ENCODE measurements around the gene NR1D1. TPM values are rescaled to one million over a fixed set of nuclear protein-coding genes. Genes with fewer than 3 reads are reported as not detected.
A peak's percentile ranks its signal among the peaks of the same experiment; 100 is the strongest.

NR1D1 gene
- total RNA-seq, 2 experiments from 2014 or later = 6.0 to 6.5 TPM

- no peaks in the 10 kb centered on the region for H3K9me3 Mint-ChIP-seq
Observed at GRCh38 chr17:40100669-40101366, 429 bp upstream of the NR1D1 start.

GRCh38 chr17:40099619-40100418, 570 bp downstream of the NR1D1 start:
- TF ChIP-seq CTCF (IDR thresholded peaks at IDR 0.05) = no peak
- Mint-ChIP-seq H3K4me1 (ENCODE audit: low read depth) (peaks cover 75% of the 10 kb centered on the region), H3K9me3 (no peaks in the 10 kb centered on the region), H3K27me3 (no peaks in the 10 kb centered on the region), H3K36me3 (ENCODE audit: low read depth) (peaks cover 37% of the 10 kb centered on the region), H3K27ac (peak overlapping the region; percentile 90), H3K4me3 (peak overlapping the region; percentile 85)
- ChIA-PET CTCF (interaction anchor here (0.7 to 9.5 kb wide), 12 partner anchors 12 to 73 kb away, joined by 3 to 136 read pairs (median 6); partner anchors contain the start of gene MED24), POLR2A (interaction anchor here (0.6 to 8.2 kb wide), 10 partner anchors 9 to 48 kb away, joined by 3 to 93 read pairs (median 4); partner anchors contain the start of genes MED24 and THRA)
- DNase-seq (no peak), ATAC-seq (no peak)
- intact Hi-C loops (cut with micrococcal nuclease) = no loop called here

More at GRCh38 chr17:40100669-40101366, 429 bp upstream of the NR1D1 start:
- Mint-ChIP-seq H3K4me3 (peak overlapping the region; percentile 85), H3K36me3 (ENCODE audit: low read depth) (peaks cover 29% of the 10 kb centered on the region), H3K27ac (peak overlapping the region; percentile 90), H3K4me1 (ENCODE audit: low read depth) (peaks cover 75% of the 10 kb centered on the region), H3K27me3 (no peaks in the 10 kb centered on the region)
- ATAC-seq (peak; percentile 10), DNase-seq (peak; percentile 94)
- no peak for TF ChIP-seq CTCF (IDR thresholded peaks at IDR 0.05)
- ChIA-PET POLR2A (interaction anchor here (0.6 to 8.2 kb wide), 10 partner anchors 11 to 184 kb away, joined by 3 to 93 read pairs (median 3); partner anchors contain the start of gene MED24), CTCF (interaction anchor here (0.8 to 9.5 kb wide), 9 partner anchors 11 to 90 kb away, joined by 3 to 136 read pairs (median 4); partner anchors contain the start of gene MED24)
- intact Hi-C loops (cut with micrococcal nuclease) = no loop called here

GRCh38 chr17:40098846-40099618, 1.4 kb downstream of the NR1D1 start:
- H3K4me1 Mint-ChIP-seq (ENCODE audit: low read depth) = peaks cover 72% of the 10 kb centered on the region
- intact Hi-C loops (cut with micrococcal nuclease) = no loop called here
- peak; percentile 100 for DNase-seq
- H3K27ac Mint-ChIP-seq = peak overlapping the region; percentile 90
- no peaks in the 10 kb centered on the region for H3K9me3 Mint-ChIP-seq
- peak overlapping the region; percentile 85 for H3K4me3 Mint-ChIP-seq
- no peaks in the 10 kb centered on the region for H3K27me3 Mint-ChIP-seq
- CTCF ChIA-PET = interaction anchor here (0.7 to 9.5 kb wide), 11 partner anchors 10 to 93 kb away, joined by 3 to 136 read pairs (median 7); partner anchors contain the start of gene THRA
- TF ChIP-seq CTCF (IDR thresholded peaks at IDR 0.05) = no peak
- POLR2A ChIA-PET = interaction anchor here (0.8 to 8.2 kb wide), 11 partner anchors 13 to 344 kb away, joined by 3 to 93 read pairs (median 4); partner anchors contain the start of genes MED24 and THRA
- H3K36me3 Mint-ChIP-seq (ENCODE audit: low read depth) = peaks cover 41% of the 10 kb centered on the region
- ATAC-seq = peak; percentile 72

- peak overlapping the region; percentile 90 for H3K27ac Mint-ChIP-seq
Observed at GRCh38 chr17:40097931-40098845, 2.2 kb downstream of the NR1D1 start.

More at GRCh38 chr17:40097931-40098845, 2.2 kb downstream of the NR1D1 start:
- CTCF ChIA-PET = interaction anchor here (0.9 to 9.5 kb wide), 10 partner anchors 10 to 94 kb away, joined by 3 to 136 read pairs (median 8); partner anchors contain the start of gene THRA
- peaks cover 47% of the 10 kb centered on the region for H3K36me3 Mint-ChIP-seq (ENCODE audit: low read depth)
- H3K9me3 Mint-ChIP-seq = no peaks in the 10 kb centered on the region
- POLR2A ChIA-PET = interaction anchor here (0.8 to 8.2 kb wide), 13 partner anchors 14 to 343 kb away, joined by 3 to 93 read pairs (median 4); partner anchors contain the start of genes CASC3, MED24 and THRA
- ATAC-seq (no peak), DNase-seq (peak; percentile 39)
- no peak for TF ChIP-seq CTCF (IDR thresholded peaks at IDR 0.05)
- intact Hi-C loops (cut with micrococcal nuclease) = loop anchor here (2.0 kb wide), 1 partner anchor 15 kb away; no protein-coding TSS in a partner anchor
- no peaks in the 10 kb centered on the region for H3K27me3 Mint-ChIP-seq
- H3K4me1 Mint-ChIP-seq (ENCODE audit: low read depth) = peaks cover 68% of the 10 kb centered on the region
- peak overlapping the region; percentile 85 for H3K4me3 Mint-ChIP-seq
